Esophagus muscularis mucosa (tissue), 4 donors: ENCODE results near the gene POLR3E. TPM values are rescaled to one million over a fixed set of nuclear protein-coding genes. Genes with fewer than 3 reads are reported as not detected.
"Not testable (repeated sequence)": the region's sequence is repeated elsewhere in the genome, so short reads cannot be mapped to it uniquely, and the experiment has no call there.

Source experiments
- DNase-seq: peaks from one replicate; pipeline ENCODE4 v3.0.0-alpha.2; 2017; ENCODE audit errors: extremely low spot score
- H3K27ac ChIP-seq, 4 donors: fragments of 200-600 bp; sonication (generic); replicated peaks in 1 of 4; 1 replicate in 3 of 4; 2 replicates in 1 of 4; pipeline ENCODE4 v1.5.1; 2016 to 2019; ENCODE audit warnings: mild to moderate bottlenecking in 1 of 4
- H3K27me3 ChIP-seq, 4 donors: fragments of 200-600 bp; sonication (generic); one replicate each; pipeline versions ENCODE4 v1.5.1 to v1.6.0; 2016 to 2019
- H3K36me3 ChIP-seq, 4 donors: fragments of 200-600 bp; sonication (generic); one replicate each; pipeline ENCODE4 v1.5.1; 2016 to 2019
- H3K4me1 ChIP-seq, 4 donors: fragments of 200-600 bp; sonication (generic); one replicate each; pipeline ENCODE4 v1.5.1; 2016 to 2019
- H3K4me3 ChIP-seq, 4 donors: fragments of 200-600 bp; sonication (generic); 1 replicate in 2 of 4; 2 replicates in 2 of 4; pipeline ENCODE4 v1.5.1; 2016 to 2019; ENCODE audit warnings: mild to moderate bottlenecking in 4 of 4, moderate library complexity in 1 of 4
- H3K9me3 ChIP-seq, 4 donors: fragments of 200-600 bp; sonication (generic); 1 replicate in 3 of 4; 2 replicates in 1 of 4; pipeline ENCODE4 v1.5.1; 2016 to 2019
- CTCF ChIP-seq, 3 experiments: fragments of 200-600 bp in 2 of 3; fragments of 450-650 bp in 1 of 3; sonication (generic) in 2 of 3; IDR thresholded peaks; one replicate each; pipeline ENCODE4 v1.5.1; 2017 to 2019; ENCODE audit warnings: antibody characterized with exemption in 3 of 3, mild to moderate bottlenecking in 2 of 3, moderate library complexity in 1 of 3
- EP300 ChIP-seq: sonication (generic); formaldehyde crosslinking; IDR thresholded peaks from one replicate; pipeline ENCODE4 v1.6.1; 2017; ENCODE audit warnings: antibody characterized with exemption
- POLR2A ChIP-seq: fragments of 450-650 bp; IDR thresholded peaks from one replicate; pipeline ENCODE4 v1.6.1; 2017; ENCODE audit warnings: antibody characterized with exemption, moderate library complexity, mild to moderate bottlenecking, low read depth
- POLR2AphosphoS5 ChIP-seq, 2 donors: sonication (generic); formaldehyde crosslinking; IDR thresholded peaks; one replicate each; pipeline ENCODE4 v1.6.1; 2017; ENCODE audit warnings: antibody characterized with exemption in 2 of 2
- WGBS: methylation state at CpG from one replicate; pipeline ENCODE4 v1.1.5; 2018; 5-methylcytosine and 5-hydroxymethylcytosine counted together
- intact Hi-C: fragments of 100-400 bp; cut with DNase I; formaldehyde crosslinking; loops from one replicate; pipeline ENCODE4 v1.15.1; 2023
- total RNA-seq, 4 donors: library from RNA; depleted of rRNA; stranded (reverse); fragments of >200 nt; gene quantifications; one replicate each; pipeline versions ENCODE4 v1.1.0 to v1.2.1, GENCODE V29; 2016

The POLR3E gene
- total RNA-seq, 4 donors from 2014 or later: 39.9 to 50.7 (median 49.0) TPM

- TF ChIP-seq POLR2AphosphoS5 (IDR thresholded peaks at IDR 0.05): no peak
- TF ChIP-seq EP300: no peak
- TF ChIP-seq CTCF (IDR thresholded peaks at IDR 0.05): no peak
- no peak for TF ChIP-seq POLR2A
- Histone ChIP-seq H3K4me3 (peak overlapping the region in 1 of 4 donors; percentile 85), H3K27me3 (peaks cover 0 to 4% (median 0%) of the 10 kb centered on the region in 4 donors), H3K27ac (peak overlapping the region; percentile 92 to 96 (median 96)), H3K36me3 (peaks cover 0 to 30% (median 20%) of the 10 kb centered on the region in 4 donors), H3K4me1 (peaks cover 21 to 40% (median 39%) of the 10 kb centered on the region in 4 donors), H3K9me3 (no peaks in the 10 kb centered on the region)
- intact Hi-C loops: loop anchor here (5.0 kb wide), 2 partner anchors 297 to 347 kb away; partner anchors contain the start of genes PDZD9 and UQCRC2
- no peak for DNase-seq
- WGBS: 100% methylated on average over 1 of the region's 1 CpG
Observed at GRCh38 chr16:22299036-22299435, 1.8 kb downstream of the POLR3E start.

DNA sequence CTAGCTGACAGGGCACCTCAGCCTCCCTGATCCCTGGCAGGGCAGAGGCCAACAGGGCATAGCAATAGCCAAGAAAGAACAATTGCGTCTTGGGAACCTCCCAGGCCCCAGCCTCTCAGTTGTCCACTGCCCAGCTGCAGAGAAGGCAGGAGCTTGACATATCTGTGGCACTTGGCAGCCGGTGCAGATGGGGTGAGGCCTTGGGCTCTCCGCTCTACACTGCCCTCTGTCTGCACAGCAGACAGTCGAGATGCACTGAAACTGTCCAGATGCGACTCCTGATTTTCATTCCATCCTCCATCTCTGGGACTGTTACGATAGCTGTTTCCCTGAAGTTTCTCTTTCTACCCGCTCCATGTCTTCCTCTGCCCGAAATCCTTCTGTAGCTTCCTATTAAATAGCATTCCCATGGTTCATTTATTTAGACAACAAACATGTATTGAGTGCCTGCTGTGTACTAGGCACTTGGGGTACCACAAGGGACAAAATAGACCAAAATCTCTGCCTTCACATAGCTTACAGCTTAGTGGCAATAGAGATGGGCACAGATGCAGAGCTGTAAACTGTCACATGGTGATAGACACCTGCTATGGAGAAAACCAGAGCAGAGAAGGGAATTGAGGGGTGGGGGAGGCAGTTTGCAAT lies 3.3 kb downstream of the POLR3E start:
- Histone ChIP-seq H3K36me3 (peaks cover 0 to 44% (median 35%) of the 10 kb centered on the region in 4 donors), H3K4me3 (no peak overlapping the region), H3K27me3 (peaks cover 0 to 4% (median 0%) of the 10 kb centered on the region in 4 donors), H3K4me1 (peaks cover 21 to 40% (median 39%) of the 10 kb centered on the region in 4 donors), H3K9me3 (no peaks in the 10 kb centered on the region), H3K27ac (peak overlapping the region; percentile 32 to 51 (median 42))
- WGBS: 39% methylated on average over 8 of the region's 8 CpGs
- no peak for DNase-seq
- TF ChIP-seq POLR2AphosphoS5 (IDR thresholded peaks at IDR 0.05): no peak
- TF ChIP-seq CTCF (IDR thresholded peaks at IDR 0.05): peak; percentile 59 to 66 (median 61)
- no peak for TF ChIP-seq POLR2A
- intact Hi-C loops: no loop called here

- H3K27ac ChIP-seq, H3K27me3 ChIP-seq, intact Hi-C loops, H3K4me3 ChIP-seq, DNase-seq, H3K9me3 ChIP-seq: not testable (repeated sequence)
- WGBS: 92% methylated on average over 7 of the region's 7 CpGs
- H3K4me1 ChIP-seq: peaks cover 19 to 36% (median 34%) of the 10 kb centered on the region in 4 donors
- H3K36me3 ChIP-seq: peaks cover under 1 to 52% (median 44%) of the 10 kb centered on the region in 4 donors
Observed at GRCh38 chr16:22301423-22301822, 4.2 kb downstream of the POLR3E start.

DNA sequence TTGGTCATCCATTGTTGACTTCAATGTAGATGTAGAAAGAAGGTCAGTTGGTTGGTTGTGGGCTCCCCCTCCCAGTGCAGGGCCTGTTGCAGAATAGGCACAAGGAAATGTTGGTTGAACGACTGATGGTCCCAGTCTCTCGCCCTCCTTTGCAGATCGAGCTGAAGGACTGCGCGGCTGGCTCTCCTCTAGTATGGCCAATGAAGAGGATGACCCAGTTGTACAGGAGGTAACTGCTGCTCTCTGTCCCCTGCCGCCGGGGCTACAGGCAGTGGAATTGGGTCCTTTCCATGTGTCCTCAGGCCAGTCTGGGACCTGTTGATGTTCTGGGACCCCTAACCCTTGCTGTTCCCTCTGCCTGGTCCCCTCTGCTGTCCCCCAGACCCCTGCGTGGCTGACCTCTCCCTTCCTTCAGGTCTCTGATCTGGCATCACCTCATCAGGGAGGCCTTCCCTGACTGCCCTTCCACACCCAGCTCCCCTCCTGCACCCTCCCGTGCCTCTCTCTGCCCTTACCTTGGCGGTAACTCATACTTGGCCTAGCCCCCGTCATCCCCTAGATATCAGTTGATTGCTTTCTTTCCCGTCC lies 5.7 kb downstream of the POLR3E start:
- Histone ChIP-seq H3K4me3 (no peak overlapping the region), H3K36me3 (peaks cover 15 to 66% (median 59%) of the 10 kb centered on the region in 4 donors), H3K27ac (no peak overlapping the region), H3K4me1 (peaks cover 15 to 31% (median 31%) of the 10 kb centered on the region in 4 donors), H3K9me3 (no peaks in the 10 kb centered on the region), H3K27me3 (peaks cover 0 to 4% (median 0%) of the 10 kb centered on the region in 4 donors)
- WGBS: 93% methylated on average over 11 of the region's 12 CpGs
- TF ChIP-seq POLR2A (no peak), EP300 (no peak), CTCF (IDR thresholded peaks at IDR 0.05) (no peak), POLR2AphosphoS5 (IDR thresholded peaks at IDR 0.05) (no peak)
- no peak for DNase-seq
- intact Hi-C loops: no loop called here

DNA sequence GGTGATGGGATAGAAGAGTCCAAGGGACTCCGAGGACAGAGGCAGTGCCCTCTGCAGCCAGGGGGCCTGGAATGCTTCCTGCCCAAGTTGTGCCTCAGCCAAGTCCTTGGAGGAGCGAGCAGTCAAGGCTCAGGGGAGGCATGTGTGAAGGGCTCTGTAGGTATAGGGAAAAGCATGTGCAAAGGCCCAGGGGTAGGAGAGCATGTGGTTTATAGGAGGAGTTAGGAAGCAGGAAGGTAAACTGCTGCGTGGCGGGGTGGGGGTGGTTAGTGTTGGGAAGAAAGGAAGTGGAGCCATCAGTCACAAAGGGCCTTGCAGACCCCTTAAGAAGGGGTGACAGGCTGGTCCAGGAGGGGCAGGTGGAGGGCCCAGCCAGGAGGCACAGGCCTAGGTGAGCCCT lies 7.2 kb downstream of the POLR3E start:
- Histone ChIP-seq H3K27me3 (no peaks in the 10 kb centered on the region), H3K36me3 (peaks cover 26 to 82% (median 74%) of the 10 kb centered on the region in 4 donors), H3K9me3 (no peaks in the 10 kb centered on the region), H3K27ac (no peak overlapping the region), H3K4me1 (peaks cover 9 to 17% (median 17%) of the 10 kb centered on the region in 4 donors), H3K4me3 (no peak overlapping the region)
- no peak for DNase-seq
- intact Hi-C loops: no loop called here
- WGBS: 94% methylated on average over 4 of the region's 4 CpGs
- TF ChIP-seq POLR2A: no peak
- no peak for TF ChIP-seq CTCF (IDR thresholded peaks at IDR 0.05)
- TF ChIP-seq EP300: no peak
- TF ChIP-seq POLR2AphosphoS5 (IDR thresholded peaks at IDR 0.05): no peak
